ENCODE results near the gene PTPRJ.

DNA sequence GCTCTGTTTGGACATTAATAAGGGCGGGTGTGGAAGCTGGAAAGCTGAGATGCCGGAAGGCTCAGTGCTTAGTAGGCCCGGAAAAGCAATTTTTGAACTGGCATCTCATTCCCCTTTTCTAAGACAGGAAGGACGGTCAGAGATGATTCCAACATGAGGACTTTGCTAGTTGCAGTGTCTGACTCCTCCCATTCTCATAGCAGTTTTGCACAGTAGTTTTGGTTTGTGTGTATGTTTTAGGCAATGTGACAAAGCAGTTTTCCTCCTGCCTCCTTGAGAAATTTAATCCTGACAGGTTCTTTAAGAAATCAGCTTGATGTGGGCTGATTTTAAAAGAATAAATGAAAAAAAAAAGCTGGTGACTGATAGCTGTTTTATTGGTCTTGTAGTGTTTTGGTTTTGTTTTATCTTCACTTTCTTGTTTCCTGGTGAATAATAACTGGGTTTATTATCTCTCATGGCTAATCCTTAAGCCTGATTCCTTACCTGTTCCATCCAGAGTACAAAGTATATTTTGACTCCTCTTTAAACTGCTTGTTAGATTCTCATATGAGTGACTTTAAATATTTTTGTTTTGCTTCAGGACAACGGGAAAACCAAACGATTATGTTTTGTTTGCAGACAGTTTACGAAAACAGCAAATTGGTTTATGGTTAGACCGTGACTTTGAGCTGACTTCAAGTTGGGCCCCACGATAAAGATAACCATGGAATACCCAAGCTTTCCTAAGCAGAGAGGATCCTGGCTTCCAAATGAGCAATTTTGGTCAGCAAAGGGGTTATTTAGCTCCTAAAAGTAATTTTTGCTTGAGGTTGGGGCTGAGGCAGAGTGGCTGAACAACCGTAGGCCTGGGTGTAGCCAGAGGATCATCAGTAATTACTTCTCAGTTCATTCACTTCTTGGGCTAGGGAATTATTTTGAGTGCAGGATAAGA, 3.4 kb downstream of the PTPRJ start:
- no peak for TF ChIP-seq EZH2 (IDR thresholded peaks at IDR 0.05; ENCODE audit: low read length, missing control alignments)
- TF ChIP-seq, protein P1, sequence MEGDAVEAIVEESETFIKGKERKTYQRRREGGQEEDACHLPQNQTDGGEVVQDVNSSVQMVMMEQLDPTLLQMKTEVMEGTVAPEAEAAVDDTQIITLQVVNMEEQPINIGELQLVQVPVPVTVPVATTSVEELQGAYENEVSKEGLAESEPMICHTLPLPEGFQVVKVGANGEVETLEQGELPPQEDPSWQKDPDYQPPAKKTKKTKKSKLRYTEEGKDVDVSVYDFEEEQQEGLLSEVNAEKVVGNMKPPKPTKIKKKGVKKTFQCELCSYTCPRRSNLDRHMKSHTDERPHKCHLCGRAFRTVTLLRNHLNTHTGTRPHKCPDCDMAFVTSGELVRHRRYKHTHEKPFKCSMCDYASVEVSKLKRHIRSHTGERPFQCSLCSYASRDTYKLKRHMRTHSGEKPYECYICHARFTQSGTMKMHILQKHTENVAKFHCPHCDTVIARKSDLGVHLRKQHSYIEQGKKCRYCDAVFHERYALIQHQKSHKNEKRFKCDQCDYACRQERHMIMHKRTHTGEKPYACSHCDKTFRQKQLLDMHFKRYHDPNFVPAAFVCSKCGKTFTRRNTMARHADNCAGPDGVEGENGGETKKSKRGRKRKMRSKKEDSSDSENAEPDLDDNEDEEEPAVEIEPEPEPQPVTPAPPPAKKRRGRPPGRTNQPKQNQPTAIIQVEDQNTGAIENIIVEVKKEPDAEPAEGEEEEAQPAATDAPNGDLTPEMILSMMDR (conservative IDR thresholded peaks at IDR 0.05 in 1 of 2, IDR thresholded peaks at IDR 0.05 in 1 of 2; ENCODE audit: low read depth in 1 of 2, low read length in 2 of 2) = no peak
